D721Med (cell line): ENCODE results near the gene MTTP.
"Not testable (repeated sequence)": the region's sequence is repeated elsewhere in the genome, so short reads cannot be mapped to it uniquely, and the experiment has no call there.

Experiments
- DNase-seq: peaks from one replicate; pipeline ENCODE4 v3.0.0; 2011; ENCODE audit warnings: low spot score; ENCODE audit not compliant: insufficient read length
- FAIRE-seq: peaks from 2 replicates; lab custom pipeline; 2011; peaks lifted over from hg19 to GRCh38; lab: Jason Lieb, UNC
- CTCF ChIP-seq: IDR thresholded peaks from 2 replicates; pipeline ENCODE4 v1.5.1; 2012; ENCODE audit warnings: mild to moderate bottlenecking, control low read depth; ENCODE audit not compliant: insufficient read depth; ENCODE audit errors: missing control alignments

Gene MTTP

DNA sequence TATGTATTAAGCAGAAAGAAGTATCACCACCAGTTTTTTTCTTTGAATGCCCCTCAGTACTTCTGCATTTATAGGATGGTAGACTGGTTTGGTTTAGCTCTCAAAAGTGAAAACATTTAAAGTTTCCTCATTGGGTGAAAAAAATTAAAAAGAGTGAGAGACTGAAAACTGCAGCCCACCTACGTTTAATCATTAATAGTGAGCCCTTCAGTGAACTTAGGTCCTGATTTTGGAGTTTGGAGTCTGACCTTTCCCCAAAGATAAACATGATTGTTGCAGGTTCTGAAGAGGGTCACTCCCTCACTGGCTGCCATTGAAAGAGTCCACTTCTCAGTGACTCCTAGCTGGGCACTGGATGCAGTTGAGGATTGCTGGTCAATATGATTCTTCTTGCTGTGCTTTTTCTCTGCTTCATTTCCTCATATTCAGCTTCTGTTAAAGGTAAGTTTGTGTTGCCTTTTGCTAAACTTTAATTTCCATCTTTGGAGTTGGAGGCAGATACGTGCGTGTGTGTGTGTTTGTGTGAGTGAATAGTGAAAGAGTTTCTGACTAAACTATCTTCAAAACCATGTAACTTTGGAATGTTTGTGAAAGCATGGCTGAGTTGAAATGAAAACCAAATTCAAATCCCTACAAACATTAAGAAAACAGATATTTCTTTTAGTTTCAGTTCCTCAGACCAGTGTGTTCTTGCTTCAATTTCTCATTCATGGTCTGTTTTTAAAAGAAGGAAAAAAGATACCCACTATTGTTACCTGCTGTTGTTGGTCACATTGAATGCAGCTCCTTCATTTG lies at the start of gene MTTP:
MTTP (plus strand) TSS at position 295 of the 795 bp plus-strand sequence; CDS start at position 381, 86 bp downstream.
- FAIRE-seq: no peak
- no peak for DNase-seq
- no peak for TF ChIP-seq CTCF

- no peak for TF ChIP-seq CTCF
- DNase-seq: no peak
- FAIRE-seq: no peak
These were observed 45.4 kb upstream of the MTTP start for GRCh38 chr4:99529228-99529627.

DNA sequence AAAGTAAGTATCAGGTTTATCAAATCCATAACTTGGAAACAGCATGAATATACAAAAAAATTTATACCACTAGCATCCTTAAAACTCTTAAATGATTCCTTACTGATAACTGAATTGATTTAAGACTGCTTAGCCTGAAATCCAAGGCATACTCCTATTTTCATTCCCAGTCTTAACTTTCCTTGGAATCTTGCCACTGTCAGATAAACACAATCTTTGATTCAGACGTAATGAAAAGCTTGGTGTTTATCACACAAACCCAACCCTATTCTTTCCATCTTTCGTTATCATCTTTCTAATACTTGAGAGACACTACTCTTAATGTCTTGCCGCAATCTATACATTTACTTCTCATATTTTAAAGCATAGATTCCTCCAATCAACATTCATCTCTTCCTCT lies 44.7 kb upstream of the MTTP start:
- DNase-seq (no peak), FAIRE-seq (no peak)
- TF ChIP-seq CTCF: no peak

GRCh38 chr4:99534699-99535098 lies 39.9 kb upstream of the MTTP start:
- not testable (repeated sequence) for FAIRE-seq, DNase-seq

- TF ChIP-seq CTCF: no peak
- FAIRE-seq (no peak), DNase-seq (no peak)
These were observed 38.4 kb upstream of the MTTP start for GRCh38 chr4:99536271-99536670.

DNA sequence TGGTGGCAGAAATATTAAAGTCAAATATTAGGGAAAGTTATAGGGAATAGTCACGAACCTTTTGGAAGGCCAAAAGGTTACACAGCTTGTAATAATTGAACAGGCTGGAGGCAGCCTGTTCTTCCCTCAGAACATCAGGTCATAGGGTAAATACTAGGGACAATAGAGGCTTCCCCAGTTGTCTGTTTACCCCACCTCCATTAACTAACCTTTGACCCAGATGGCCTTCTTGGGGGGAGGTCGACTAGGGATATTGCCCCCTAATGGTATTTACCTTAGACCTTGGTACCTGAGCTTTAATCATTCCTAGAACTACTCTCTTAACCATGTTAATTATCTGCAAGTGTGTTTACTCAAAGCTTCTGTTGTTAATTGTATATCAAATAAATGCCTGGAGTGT lies 37.8 kb upstream of the MTTP start:
- DNase-seq (no peak), FAIRE-seq (no peak)

DNA sequence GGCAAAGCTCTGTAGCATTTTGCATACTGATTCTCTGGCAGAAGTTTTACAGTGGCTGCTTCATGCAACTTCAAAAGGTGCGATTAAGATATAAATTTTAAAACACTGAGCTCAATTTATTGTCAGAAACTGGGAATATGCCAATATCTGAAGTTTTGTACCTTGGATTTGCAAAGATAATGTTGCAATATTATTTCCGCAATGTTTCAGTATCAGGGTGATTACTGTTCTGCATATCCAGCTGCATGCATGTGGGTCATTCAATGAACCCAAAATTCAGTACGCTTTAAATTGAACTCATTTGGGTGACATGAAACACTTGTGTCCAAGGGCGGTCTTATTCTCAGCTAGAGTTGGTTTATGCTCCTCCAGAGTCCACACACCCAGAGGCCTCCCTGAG lies 37.0 kb upstream of the MTTP start:
- no peak for TF ChIP-seq CTCF
- DNase-seq (no peak), FAIRE-seq (no peak)

More for the DNA sequence above, 37.8 kb upstream of the MTTP start:
- no peak for TF ChIP-seq CTCF
